ENCODE data around the gene CYP26B1.

- TF ChIP-seq POLR2AphosphoS5 (IDR thresholded peaks at IDR 0.05; ENCODE audit: low read depth, low read length) = no peak
- TF ChIP-seq TAF1 (IDR thresholded peaks at IDR 0.05; ENCODE audit: borderline replicate concordance, low read depth, low read length) = no peak
- TF ChIP-seq POLR2A (IDR thresholded peaks at IDR 0.05; ENCODE audit: low read depth, low read length) = no peak
These were observed 24.8 kb upstream of the CYP26B1 start for GRCh38 chr2:72172478-72172877.

All from GM12892 (cell line).